ENCODE results near the gene PTPRN2.

PTPRN2 gene

GRCh38 chr7:157873664-157874063, 714.0 kb downstream of the PTPRN2 start:
- Histone ChIP-seq H3K4me3 (ENCODE audit: low read length in 2 of 2) (no peak overlapping the region), H3K4me1 (ENCODE audit: control insufficient read depth in 2 of 2, insufficient read depth in 2 of 2, low read length in 2 of 2) (no peaks in the 10 kb centered on the region), H3K36me3 (ENCODE audit: control insufficient read depth in 2 of 2, insufficient read depth in 2 of 2, low read length in 2 of 2) (no peaks in the 10 kb centered on the region), H3K9me3 (ENCODE audit: control insufficient read depth in 2 of 2, low read length in 2 of 2) (no peaks in the 10 kb centered on the region), H3K27me3 (ENCODE audit: control insufficient read depth in 2 of 2, insufficient read depth in 2 of 2, low read length in 2 of 2) (no peaks in the 10 kb centered on the region), H3K9ac (ENCODE audit: low read depth in 1 of 2, low read length in 2 of 2) (no peak overlapping the region), H3K27ac (ENCODE audit: low read depth in 2 of 2, low read length in 2 of 2) (no peak overlapping the region)

- Histone ChIP-seq H3K27me3 (ENCODE audit: control insufficient read depth in 2 of 2, insufficient read depth in 2 of 2, low read length in 2 of 2) (no peaks in the 10 kb centered on the region), H3K4me3 (ENCODE audit: low read length in 2 of 2) (no peak overlapping the region), H3K27ac (ENCODE audit: low read depth in 2 of 2, low read length in 2 of 2) (no peak overlapping the region), H3K36me3 (ENCODE audit: control insufficient read depth in 2 of 2, insufficient read depth in 2 of 2, low read length in 2 of 2) (no peaks in the 10 kb centered on the region), H3K4me1 (ENCODE audit: control insufficient read depth in 2 of 2, insufficient read depth in 2 of 2, low read length in 2 of 2) (no peaks in the 10 kb centered on the region), H3K9ac (ENCODE audit: low read depth in 1 of 2, low read length in 2 of 2) (no peak overlapping the region), H3K9me3 (ENCODE audit: control insufficient read depth in 2 of 2, low read length in 2 of 2) (no peaks in the 10 kb centered on the region)
Observed at GRCh38 chr7:157873181-157873580, 714.4 kb downstream of the PTPRN2 start.

GRCh38 chr7:157872447-157872846, 715.2 kb downstream of the PTPRN2 start:
- no peaks in the 10 kb centered on the region for H3K36me3 ChIP-seq (ENCODE audit: control insufficient read depth in 2 of 2, insufficient read depth in 2 of 2, low read length in 2 of 2)
- no peak overlapping the region for H3K9ac ChIP-seq (ENCODE audit: low read depth in 1 of 2, low read length in 2 of 2)
- H3K4me3 ChIP-seq (ENCODE audit: low read length in 2 of 2) = no peak overlapping the region
- no peaks in the 10 kb centered on the region for H3K27me3 ChIP-seq (ENCODE audit: control insufficient read depth in 2 of 2, insufficient read depth in 2 of 2, low read length in 2 of 2)
- no peaks in the 10 kb centered on the region for H3K9me3 ChIP-seq (ENCODE audit: control insufficient read depth in 2 of 2, low read length in 2 of 2)
- H3K27ac ChIP-seq (ENCODE audit: low read depth in 2 of 2, low read length in 2 of 2) = no peak overlapping the region
- H3K4me1 ChIP-seq (ENCODE audit: control insufficient read depth in 2 of 2, insufficient read depth in 2 of 2, low read length in 2 of 2) = no peaks in the 10 kb centered on the region

- H3K9ac ChIP-seq (ENCODE audit: low read depth in 1 of 2, low read length in 2 of 2) = no peak overlapping the region
- H3K4me3 ChIP-seq (ENCODE audit: low read length in 2 of 2) = no peak overlapping the region
- H3K4me1 ChIP-seq (ENCODE audit: control insufficient read depth in 2 of 2, insufficient read depth in 2 of 2, low read length in 2 of 2) = no peaks in the 10 kb centered on the region
- H3K9me3 ChIP-seq (ENCODE audit: control insufficient read depth in 2 of 2, low read length in 2 of 2) = no peaks in the 10 kb centered on the region
- H3K27ac ChIP-seq (ENCODE audit: low read depth in 2 of 2, low read length in 2 of 2) = no peak overlapping the region
- H3K36me3 ChIP-seq (ENCODE audit: control insufficient read depth in 2 of 2, insufficient read depth in 2 of 2, low read length in 2 of 2) = no peaks in the 10 kb centered on the region
- H3K27me3 ChIP-seq (ENCODE audit: control insufficient read depth in 2 of 2, insufficient read depth in 2 of 2, low read length in 2 of 2) = no peaks in the 10 kb centered on the region
Observed at GRCh38 chr7:157871681-157872080, 715.9 kb downstream of the PTPRN2 start.

- no peaks in the 10 kb centered on the region for H3K4me1 ChIP-seq (ENCODE audit: control insufficient read depth in 2 of 2, insufficient read depth in 2 of 2, low read length in 2 of 2)
- no peak overlapping the region for H3K27ac ChIP-seq (ENCODE audit: low read depth in 2 of 2, low read length in 2 of 2)
- no peaks in the 10 kb centered on the region for H3K9me3 ChIP-seq (ENCODE audit: control insufficient read depth in 2 of 2, low read length in 2 of 2)
- H3K27me3 ChIP-seq (ENCODE audit: control insufficient read depth in 2 of 2, insufficient read depth in 2 of 2, low read length in 2 of 2) = no peaks in the 10 kb centered on the region
- no peak overlapping the region for H3K9ac ChIP-seq (ENCODE audit: low read depth in 1 of 2, low read length in 2 of 2)
- H3K36me3 ChIP-seq (ENCODE audit: control insufficient read depth in 2 of 2, insufficient read depth in 2 of 2, low read length in 2 of 2) = no peaks in the 10 kb centered on the region
- no peak overlapping the region for H3K4me3 ChIP-seq (ENCODE audit: low read length in 2 of 2)
Observed at GRCh38 chr7:157870644-157871290, 716.9 kb downstream of the PTPRN2 start.

- no peak overlapping the region for H3K9ac ChIP-seq (ENCODE audit: low read depth in 1 of 2, low read length in 2 of 2)
- H3K36me3 ChIP-seq (ENCODE audit: control insufficient read depth in 2 of 2, insufficient read depth in 2 of 2, low read length in 2 of 2) = no peaks in the 10 kb centered on the region
- H3K9me3 ChIP-seq (ENCODE audit: control insufficient read depth in 2 of 2, low read length in 2 of 2) = no peaks in the 10 kb centered on the region
- no peak overlapping the region for H3K27ac ChIP-seq (ENCODE audit: low read depth in 2 of 2, low read length in 2 of 2)
- H3K27me3 ChIP-seq (ENCODE audit: control insufficient read depth in 2 of 2, insufficient read depth in 2 of 2, low read length in 2 of 2) = no peaks in the 10 kb centered on the region
- no peak overlapping the region for H3K4me3 ChIP-seq (ENCODE audit: low read length in 2 of 2)
- H3K4me1 ChIP-seq (ENCODE audit: control insufficient read depth in 2 of 2, insufficient read depth in 2 of 2, low read length in 2 of 2) = no peaks in the 10 kb centered on the region
Observed at GRCh38 chr7:157869793-157870192, 717.8 kb downstream of the PTPRN2 start.

GRCh38 chr7:157867685-157868305, 719.8 kb downstream of the PTPRN2 start:
- H3K4me3 ChIP-seq (ENCODE audit: low read length in 2 of 2) = no peak overlapping the region
- no peak overlapping the region for H3K27ac ChIP-seq (ENCODE audit: low read depth in 2 of 2, low read length in 2 of 2)

GRCh38 chr7:157866336-157866924, 721.2 kb downstream of the PTPRN2 start:
- no peak overlapping the region for H3K27ac ChIP-seq (ENCODE audit: low read depth in 2 of 2, low read length in 2 of 2)
- no peaks in the 10 kb centered on the region for H3K9me3 ChIP-seq (ENCODE audit: control insufficient read depth in 2 of 2, low read length in 2 of 2)
- no peaks in the 10 kb centered on the region for H3K4me1 ChIP-seq (ENCODE audit: control insufficient read depth in 2 of 2, insufficient read depth in 2 of 2, low read length in 2 of 2)
- H3K27me3 ChIP-seq (ENCODE audit: control insufficient read depth in 2 of 2, insufficient read depth in 2 of 2, low read length in 2 of 2) = no peaks in the 10 kb centered on the region
- no peak overlapping the region for H3K4me3 ChIP-seq (ENCODE audit: low read length in 2 of 2)
- no peaks in the 10 kb centered on the region for H3K36me3 ChIP-seq (ENCODE audit: control insufficient read depth in 2 of 2, insufficient read depth in 2 of 2, low read length in 2 of 2)
- no peak overlapping the region for H3K9ac ChIP-seq (ENCODE audit: low read depth in 1 of 2, low read length in 2 of 2)

More at GRCh38 chr7:157867685-157868305, 719.8 kb downstream of the PTPRN2 start:
- Histone ChIP-seq H3K9me3 (ENCODE audit: control insufficient read depth in 2 of 2, low read length in 2 of 2) (no peaks in the 10 kb centered on the region), H3K9ac (ENCODE audit: low read depth in 1 of 2, low read length in 2 of 2) (no peak overlapping the region), H3K4me1 (ENCODE audit: control insufficient read depth in 2 of 2, insufficient read depth in 2 of 2, low read length in 2 of 2) (no peaks in the 10 kb centered on the region), H3K36me3 (ENCODE audit: control insufficient read depth in 2 of 2, insufficient read depth in 2 of 2, low read length in 2 of 2) (no peaks in the 10 kb centered on the region), H3K27me3 (ENCODE audit: control insufficient read depth in 2 of 2, insufficient read depth in 2 of 2, low read length in 2 of 2) (no peaks in the 10 kb centered on the region)

- H3K4me1 ChIP-seq (ENCODE audit: control insufficient read depth in 2 of 2, insufficient read depth in 2 of 2, low read length in 2 of 2) = no peaks in the 10 kb centered on the region
- H3K9me3 ChIP-seq (ENCODE audit: control insufficient read depth in 2 of 2, low read length in 2 of 2) = no peaks in the 10 kb centered on the region
- H3K36me3 ChIP-seq (ENCODE audit: control insufficient read depth in 2 of 2, insufficient read depth in 2 of 2, low read length in 2 of 2) = no peaks in the 10 kb centered on the region
- no peak overlapping the region for H3K9ac ChIP-seq (ENCODE audit: low read depth in 1 of 2, low read length in 2 of 2)
- H3K27ac ChIP-seq (ENCODE audit: low read depth in 2 of 2, low read length in 2 of 2) = no peak overlapping the region
- H3K27me3 ChIP-seq (ENCODE audit: control insufficient read depth in 2 of 2, insufficient read depth in 2 of 2, low read length in 2 of 2) = no peaks in the 10 kb centered on the region
- H3K4me3 ChIP-seq (ENCODE audit: low read length in 2 of 2) = no peak overlapping the region
Observed at GRCh38 chr7:157865351-157866165, 722.1 kb downstream of the PTPRN2 start.

- Histone ChIP-seq H3K9me3 (ENCODE audit: control insufficient read depth in 2 of 2, low read length in 2 of 2) (no peaks in the 10 kb centered on the region), H3K4me3 (ENCODE audit: low read length in 2 of 2) (no peak overlapping the region), H3K27ac (ENCODE audit: low read depth in 2 of 2, low read length in 2 of 2) (no peak overlapping the region), H3K27me3 (ENCODE audit: control insufficient read depth in 2 of 2, insufficient read depth in 2 of 2, low read length in 2 of 2) (no peaks in the 10 kb centered on the region), H3K9ac (ENCODE audit: low read depth in 1 of 2, low read length in 2 of 2) (no peak overlapping the region), H3K36me3 (ENCODE audit: control insufficient read depth in 2 of 2, insufficient read depth in 2 of 2, low read length in 2 of 2) (no peaks in the 10 kb centered on the region), H3K4me1 (ENCODE audit: control insufficient read depth in 2 of 2, insufficient read depth in 2 of 2, low read length in 2 of 2) (no peaks in the 10 kb centered on the region)
Observed at GRCh38 chr7:157864911-157865310, 722.7 kb downstream of the PTPRN2 start.
